Lung (tissue), 12 donors: ENCODE data around the gene NOTCH4. TPM values are rescaled to one million over a fixed set of nuclear protein-coding genes. Genes with fewer than 3 reads are reported as not detected.
A peak's percentile ranks its signal among the peaks of the same experiment; 100 is the strongest.

Source experiments
- ATAC-seq: fragments of 200-7000 bp; cut with Tn5 transposase; one replicate; pipeline ENCODE4 v1.9.1; 2020; ENCODE audit warnings: moderate number of reproducible peaks; ENCODE audit not compliant: insufficient read depth, low FRiP score
- DNase-seq, 3 donors: peaks; one replicate each; pipeline ENCODE4 v3.0.0-alpha.2; 2013 to 2017
- H3K27ac ChIP-seq, 2 donors: one replicate each; pipeline ENCODE4 v1.5.1; 2013; ENCODE audit warnings: mild to moderate bottlenecking in 2 of 2, moderate library complexity in 2 of 2, control low read depth in 1 of 2, inconsistent platforms in 1 of 2, low read depth in 1 of 2, low read length in 1 of 2
- H3K27me3 ChIP-seq, 3 donors: one replicate each; pipeline ENCODE4 v1.5.1; 2013; ENCODE audit warnings: low read length in 2 of 3; ENCODE audit not compliant: control insufficient read depth in 3 of 3, insufficient read depth in 3 of 3
- H3K36me3 ChIP-seq, 4 donors: one replicate each; pipeline ENCODE4 v1.5.1; 2013; ENCODE audit warnings: low read length in 4 of 4, mild to moderate bottlenecking in 1 of 4, moderate library complexity in 1 of 4; ENCODE audit not compliant: control insufficient read depth in 4 of 4, insufficient read depth in 4 of 4
- H3K4me1 ChIP-seq, 5 donors: one replicate each; pipeline ENCODE4 v1.5.1; 2013; ENCODE audit warnings: low read length in 5 of 5, mild to moderate bottlenecking in 2 of 5, moderate library complexity in 1 of 5; ENCODE audit not compliant: control insufficient read depth in 5 of 5, insufficient read depth in 5 of 5
- H3K4me3 ChIP-seq: one replicate; pipeline ENCODE4 v1.5.1; 2013; ENCODE audit warnings: mild to moderate bottlenecking, control low read depth, moderate library complexity
- H3K9ac ChIP-seq, 2 donors: one replicate each; pipeline ENCODE4 v1.5.1; 2013; ENCODE audit warnings: low read length in 2 of 2, control low read depth in 1 of 2; ENCODE audit not compliant: insufficient read depth in 1 of 2
- H3K9me3 ChIP-seq, 4 donors: one replicate each; pipeline ENCODE4 v1.5.1; 2013; ENCODE audit warnings: low read length in 3 of 4, mild to moderate bottlenecking in 1 of 4, moderate library complexity in 1 of 4; ENCODE audit not compliant: control insufficient read depth in 4 of 4, insufficient read depth in 3 of 4
- CTCF ChIP-seq: IDR thresholded peaks from 2 replicates; pipeline ENCODE4 v1.5.1; 2012; ENCODE audit warnings: mild to moderate bottlenecking; ENCODE audit errors: control extremely low read depth, extremely low read depth
- WGBS, 2 donors: extraction: QIAGEN DNeasy Blood & Tissue Kit; methylation state at CpG; one replicate each; pipeline ENCODE4 v1.1.7; 2013; 5-methylcytosine and 5-hydroxymethylcytosine counted together
- polyA plus RNA-seq, 2 donors: library from polyadenylated mRNA; stranded (reverse); fragments of 200-250 nt; gene quantifications; one replicate each; pipeline ENCODE4 v1.2.1, GENCODE V29; 2013
- total RNA-seq, 2 donors: library from RNA; depleted of rRNA in 1 of 2; stranded (reverse); fragments of >200 nt in 1 of 2; gene quantifications; one replicate each; pipeline ENCODE4 v1.2.1, GENCODE V29; 2014 to 2021
- donor health status: control.
- donor health status: control.
- donor health status: Bipolar disorder and iron deficiency.
- donor health status: healthy.
- donor health status: DM: yes; HTN: yes; CAD: no.

NOTCH4 gene
- total and polyA plus RNA-seq, 4 donors, result 38.8 to 54.6 (median 43.2) TPM

DNA sequence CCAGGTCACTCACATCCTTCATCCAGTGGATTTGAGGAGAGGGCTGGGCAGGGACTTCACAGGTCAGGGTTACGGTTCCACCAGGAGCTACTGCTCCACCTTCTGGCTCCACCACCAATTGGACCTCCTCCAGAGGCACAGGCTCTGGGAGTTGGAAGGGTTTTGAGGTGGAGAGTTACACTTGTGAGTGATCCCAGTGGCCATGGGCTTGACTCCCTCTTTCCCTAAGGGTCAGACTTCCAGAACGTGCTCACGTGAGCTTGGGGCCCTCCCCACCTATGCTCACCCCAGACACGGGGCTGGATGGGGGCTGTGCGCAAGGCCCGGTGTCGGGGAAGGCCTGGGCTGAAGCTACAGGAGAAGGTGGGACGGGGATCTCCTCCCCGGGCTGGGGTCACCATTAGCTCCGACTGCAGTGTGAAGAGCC, 41.3 kb downstream of the NOTCH4 start:
- Histone ChIP-seq H3K27me3 (no peaks in the 10 kb centered on the region), H3K4me1 (peaks cover 0 to 32% (median 19%) of the 10 kb centered on the region in 5 donors), H3K36me3 (peaks cover 0 to 31% (median 22%) of the 10 kb centered on the region in 4 donors), H3K9me3 (no peaks in the 10 kb centered on the region), H3K4me3 (no peak overlapping the region), H3K27ac (peak overlapping the region in 1 of 2 donors; percentile 28), H3K9ac (no peak overlapping the region)
- ATAC-seq (no peak), DNase-seq (no peak)
- no peak for TF ChIP-seq CTCF
- 88 to 89% methylated on average over 10 of the region's 10 CpGs for WGBS, 2 donors

DNA sequence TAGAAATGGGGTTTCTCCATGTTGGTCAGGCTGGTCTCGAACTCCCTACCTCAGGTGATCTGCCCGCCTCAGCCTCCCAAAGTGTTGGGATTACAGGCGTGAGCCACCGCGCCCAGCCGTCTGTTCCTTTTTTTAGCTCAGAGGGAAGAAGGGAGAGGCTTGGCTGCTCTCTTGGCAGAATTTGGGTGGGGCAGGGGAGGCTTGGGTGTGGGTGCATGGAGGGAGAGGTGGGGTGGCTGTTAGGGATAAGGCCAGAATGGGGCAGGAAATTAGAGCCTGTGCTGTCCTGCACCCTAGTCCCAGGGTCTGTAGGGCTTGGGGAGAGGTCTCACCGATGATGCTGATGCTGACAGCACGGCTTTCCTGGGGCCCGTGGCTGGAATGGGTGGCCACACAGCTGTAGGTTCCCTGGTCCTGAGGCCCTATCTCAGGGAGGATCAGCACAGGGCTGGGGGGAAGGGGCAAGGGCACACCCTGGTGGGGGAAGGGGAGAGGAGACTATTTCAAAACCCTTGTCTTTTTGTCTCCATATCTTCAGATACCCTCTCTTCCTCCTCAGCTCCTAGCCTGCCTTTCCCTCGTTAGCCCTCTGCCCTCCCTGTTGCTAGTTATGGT, 41.8 kb downstream of the NOTCH4 start:
- Histone ChIP-seq H3K9ac (no peak overlapping the region), H3K4me3 (no peak overlapping the region), H3K4me1 (peaks cover under 1 to 37% (median 15%) of the 10 kb centered on the region in 5 donors), H3K36me3 (peaks cover 0 to 26% (median 17%) of the 10 kb centered on the region in 4 donors), H3K27ac (peak overlapping the region in 1 of 2 donors; percentile 28), H3K27me3 (no peaks in the 10 kb centered on the region), H3K9me3 (no peaks in the 10 kb centered on the region)
- 72 to 84% methylated on average over 10 of the region's 10 CpGs for WGBS, 2 donors
- ATAC-seq (no peak), DNase-seq (no peak)
- no peak for TF ChIP-seq CTCF

- Histone ChIP-seq H3K4me3 (no peak overlapping the region), H3K27ac (no peak overlapping the region), H3K36me3 (peaks cover 0 to 21% (median 13%) of the 10 kb centered on the region in 4 donors), H3K4me1 (peaks cover 7 to 38% (median 19%) of the 10 kb centered on the region in 5 donors), H3K9me3 (no peaks in the 10 kb centered on the region), H3K27me3 (no peaks in the 10 kb centered on the region), H3K9ac (no peak overlapping the region)
- DNase-seq, result no peak
- no peak for TF ChIP-seq CTCF
- ATAC-seq, result no peak
- 89 to 92% methylated on average over 15 of the region's 15 CpGs for WGBS, 2 donors
These were observed 42.6 kb downstream of the NOTCH4 start for GRCh38 chr6:32181148-32181702.
